ENCODE measurements around the gene RAD54L2.
"Not testable (repeated sequence)": the region's sequence is repeated elsewhere in the genome, so short reads cannot be mapped to it uniquely, and the experiment has no call there.

The RAD54L2 gene, protein sequence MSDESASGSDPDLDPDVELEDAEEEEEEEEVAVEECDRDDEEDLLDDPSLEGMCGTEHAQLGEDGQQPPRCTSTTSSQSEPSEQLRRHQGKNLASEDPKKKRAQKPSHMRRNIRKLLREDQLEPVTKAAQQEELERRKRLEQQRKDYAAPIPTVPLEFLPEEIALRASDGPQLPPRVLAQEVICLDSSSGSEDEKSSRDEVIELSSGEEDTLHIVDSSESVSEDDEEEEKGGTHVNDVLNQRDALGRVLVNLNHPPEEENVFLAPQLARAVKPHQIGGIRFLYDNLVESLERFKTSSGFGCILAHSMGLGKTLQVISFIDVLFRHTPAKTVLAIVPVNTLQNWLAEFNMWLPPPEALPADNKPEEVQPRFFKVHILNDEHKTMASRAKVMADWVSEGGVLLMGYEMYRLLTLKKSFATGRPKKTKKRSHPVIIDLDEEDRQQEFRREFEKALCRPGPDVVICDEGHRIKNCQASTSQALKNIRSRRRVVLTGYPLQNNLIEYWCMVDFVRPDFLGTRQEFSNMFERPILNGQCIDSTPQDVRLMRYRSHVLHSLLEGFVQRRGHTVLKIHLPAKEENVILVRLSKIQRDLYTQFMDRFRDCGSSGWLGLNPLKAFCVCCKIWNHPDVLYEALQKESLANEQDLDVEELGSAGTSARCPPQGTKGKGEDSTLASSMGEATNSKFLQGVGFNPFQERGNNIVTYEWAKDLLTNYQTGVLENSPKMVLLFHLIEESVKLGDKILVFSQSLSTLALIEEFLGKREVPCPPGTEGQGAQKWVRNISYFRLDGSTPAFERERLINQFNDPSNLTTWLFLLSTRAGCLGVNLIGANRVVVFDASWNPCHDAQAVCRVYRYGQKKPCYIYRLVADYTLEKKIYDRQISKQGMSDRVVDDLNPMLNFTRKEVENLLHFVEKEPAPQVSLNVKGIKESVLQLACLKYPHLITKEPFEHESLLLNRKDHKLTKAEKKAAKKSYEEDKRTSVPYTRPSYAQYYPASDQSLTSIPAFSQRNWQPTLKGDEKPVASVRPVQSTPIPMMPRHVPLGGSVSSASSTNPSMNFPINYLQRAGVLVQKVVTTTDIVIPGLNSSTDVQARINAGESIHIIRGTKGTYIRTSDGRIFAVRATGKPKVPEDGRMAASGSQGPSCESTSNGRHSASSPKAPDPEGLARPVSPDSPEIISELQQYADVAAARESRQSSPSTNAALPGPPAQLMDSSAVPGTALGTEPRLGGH (N-terminal part only)

DNA sequence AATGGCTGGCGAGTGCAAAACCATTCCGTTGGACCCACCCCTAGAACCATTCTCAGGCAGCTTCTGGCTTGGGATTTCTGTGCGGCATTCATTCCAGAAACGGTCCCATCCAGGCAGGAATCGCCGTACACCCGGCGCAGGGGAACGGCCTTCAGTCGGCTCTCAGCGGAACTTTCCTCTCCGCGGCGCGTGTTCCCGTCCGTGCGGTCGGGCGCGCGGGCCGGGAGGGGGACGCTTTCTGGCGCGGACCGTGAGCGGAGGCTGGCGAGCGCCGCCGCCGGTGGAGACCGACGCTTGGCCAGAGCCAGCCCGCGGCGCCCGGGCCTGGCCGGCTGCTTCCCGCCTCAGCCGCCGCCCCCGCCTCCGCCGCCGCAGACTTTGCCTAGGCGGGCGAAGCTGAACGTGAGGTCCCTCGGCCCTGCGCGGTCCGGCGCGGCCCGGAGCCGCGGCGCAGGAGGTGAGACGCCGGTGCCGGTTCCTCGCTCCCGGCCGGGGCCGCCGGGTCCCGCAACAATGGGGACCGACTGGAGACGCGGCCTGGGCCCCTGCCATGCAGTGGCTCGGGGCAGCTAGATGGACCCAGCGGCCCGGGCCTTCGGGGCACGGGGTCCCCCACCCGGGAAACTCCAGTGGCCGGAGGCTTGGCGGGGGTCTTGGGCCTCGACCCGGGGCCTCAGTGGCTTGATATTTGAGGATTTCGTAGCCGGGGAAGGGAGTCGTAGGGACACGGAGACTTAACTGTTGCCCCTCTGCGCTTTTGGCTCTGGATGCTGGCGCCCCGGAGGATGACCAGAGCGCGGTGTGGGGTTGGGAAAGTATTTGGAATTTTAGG, at the start of gene RAD54L2:
TSS of gene RAD54L2 (plus strand) at position 261 of the 832 bp plus-strand sequence. CDS start 51,702 bp downstream, outside the sequence.
- DNase-seq = peak; percentile 22

DNA sequence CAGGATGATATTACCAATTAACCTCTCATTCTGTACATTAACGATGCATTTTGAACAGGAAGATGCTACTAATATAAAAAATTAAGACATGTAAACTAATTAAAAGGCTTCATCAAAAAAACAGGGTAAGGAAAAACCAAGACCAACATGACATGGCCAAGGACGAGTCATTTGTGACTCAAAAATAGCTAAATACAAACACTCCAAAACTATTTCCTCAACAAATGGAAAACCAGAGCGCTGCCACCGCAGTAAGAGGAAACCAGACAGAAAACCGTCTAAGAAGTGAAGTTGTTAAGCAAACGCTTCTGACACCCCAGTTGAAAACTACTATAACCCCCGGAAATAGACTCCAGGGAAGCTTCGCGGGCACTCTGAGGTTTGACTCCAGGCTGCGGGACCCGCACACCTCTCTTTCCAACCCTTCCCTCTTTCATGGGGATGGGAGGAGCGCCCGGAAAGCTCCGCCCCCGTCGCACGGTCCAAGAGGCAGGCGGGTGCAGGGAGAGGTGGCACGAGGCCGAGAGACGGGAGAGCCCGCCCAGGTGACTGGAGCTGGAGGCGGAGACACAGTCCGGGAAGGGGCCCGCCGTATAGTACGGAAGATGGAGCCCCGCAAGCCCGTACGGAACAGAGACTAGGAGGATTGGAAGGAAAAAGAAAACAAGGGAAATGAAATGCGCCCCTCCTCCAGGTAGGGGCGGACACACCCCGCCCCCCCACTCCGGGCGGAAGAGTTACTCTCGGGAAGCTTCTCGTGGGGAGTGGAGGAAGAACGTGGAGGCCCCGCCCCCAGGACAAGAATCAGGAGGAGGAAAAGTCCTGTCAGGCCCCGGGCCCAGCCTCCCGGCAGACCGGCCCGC, 39.4 kb upstream of the RAD54L2 start:
- peak; percentile 87 for DNase-seq

DNA sequence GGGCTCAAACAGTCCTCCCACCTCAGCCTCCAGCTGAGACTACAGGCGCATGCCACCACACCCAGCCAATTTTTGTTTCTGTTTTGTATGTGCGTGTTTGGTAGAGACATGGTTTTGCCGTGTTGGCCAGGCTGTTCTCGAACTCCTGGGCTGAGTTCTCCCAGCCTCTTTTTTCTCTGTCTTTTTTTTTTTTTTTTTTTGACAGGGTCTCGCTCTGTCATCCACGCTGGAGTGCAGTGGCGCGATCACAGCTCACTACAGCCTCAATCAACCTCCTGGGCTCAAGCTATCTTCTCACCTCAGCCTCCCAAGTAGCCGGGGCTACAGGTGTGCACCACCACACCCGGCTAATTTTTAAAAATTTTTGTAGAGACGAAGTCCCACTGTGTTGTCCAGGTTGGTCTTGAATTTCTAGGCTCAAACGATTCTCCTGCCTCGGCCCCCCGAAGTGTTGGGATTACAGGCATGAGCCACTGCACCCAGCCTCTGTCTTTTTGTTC, 37.8 kb upstream of the RAD54L2 start:
- no peak for DNase-seq

DNA sequence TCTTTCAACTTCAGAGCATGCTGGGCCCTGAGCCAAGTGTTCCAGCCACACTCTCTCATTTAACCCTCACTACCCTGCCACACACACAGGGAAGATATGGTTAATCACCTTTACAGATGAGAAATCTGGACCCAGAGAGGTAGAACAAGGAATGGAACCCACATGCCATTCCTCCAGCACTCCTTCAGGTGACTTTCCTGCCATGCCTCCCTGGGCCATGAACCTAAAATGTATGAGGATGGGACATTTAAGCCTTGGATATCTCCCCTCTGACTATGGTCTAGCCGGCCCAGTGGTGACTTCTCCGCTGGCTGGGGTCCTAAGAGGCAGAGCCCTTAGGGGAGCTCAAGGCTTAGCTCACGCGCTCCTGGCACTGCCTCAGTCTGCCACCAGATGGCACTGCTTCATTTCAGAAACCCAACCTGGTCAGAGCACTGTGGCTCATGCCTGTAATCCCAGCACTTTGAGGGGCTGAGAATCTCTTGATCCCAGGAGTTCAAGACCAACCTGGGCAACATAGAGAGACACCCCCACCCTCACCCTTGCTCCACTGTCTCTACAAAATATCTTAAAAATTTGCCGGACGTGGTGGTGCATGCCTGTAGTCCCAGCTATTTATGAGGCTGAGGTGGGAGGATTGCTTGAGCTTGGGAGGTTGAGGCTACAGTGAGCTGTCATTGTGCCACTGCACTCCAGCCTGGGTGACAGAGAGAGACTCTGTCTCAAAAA, 36.5 kb upstream of the RAD54L2 start:
- peak; percentile 26 for DNase-seq

DNA sequence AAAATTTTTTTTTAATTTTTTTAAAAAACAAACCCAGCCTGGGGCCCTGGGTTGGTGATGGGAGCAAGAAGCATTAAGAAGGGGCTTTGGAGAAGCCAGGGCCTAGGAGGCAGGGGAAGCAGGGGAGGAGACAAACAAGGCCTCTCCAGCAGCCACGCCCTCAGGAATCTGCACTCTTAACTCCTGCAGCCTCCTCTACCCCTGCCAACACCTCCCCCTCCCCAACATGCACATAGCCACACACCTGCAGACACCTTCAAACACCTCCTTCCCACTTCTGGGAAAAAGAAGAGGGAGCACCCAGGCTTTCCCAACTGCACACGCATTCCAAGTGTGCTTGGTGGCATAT, 36.0 kb upstream of the RAD54L2 start:
- DNase-seq = no peak

DNA sequence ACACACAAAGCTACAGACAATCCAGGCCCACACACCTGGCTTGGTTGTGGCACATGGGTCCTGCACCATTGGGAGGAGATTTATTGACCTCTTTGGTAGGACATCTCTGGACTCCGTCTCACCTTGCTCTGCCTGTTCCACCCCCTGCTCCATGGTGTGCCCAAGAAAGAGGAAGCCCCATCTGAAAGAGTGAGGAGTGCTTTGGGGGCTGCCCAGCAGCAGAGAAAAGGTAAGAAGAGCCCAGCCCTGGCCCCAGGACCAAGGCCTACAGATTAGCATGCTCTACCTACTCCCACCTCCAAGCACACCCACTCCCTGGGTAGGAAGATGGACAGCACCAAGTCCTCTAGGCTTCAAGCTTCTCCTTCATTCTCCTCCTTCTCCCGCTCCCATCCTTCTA, 35.5 kb upstream of the RAD54L2 start:
- DNase-seq = no peak

DNA sequence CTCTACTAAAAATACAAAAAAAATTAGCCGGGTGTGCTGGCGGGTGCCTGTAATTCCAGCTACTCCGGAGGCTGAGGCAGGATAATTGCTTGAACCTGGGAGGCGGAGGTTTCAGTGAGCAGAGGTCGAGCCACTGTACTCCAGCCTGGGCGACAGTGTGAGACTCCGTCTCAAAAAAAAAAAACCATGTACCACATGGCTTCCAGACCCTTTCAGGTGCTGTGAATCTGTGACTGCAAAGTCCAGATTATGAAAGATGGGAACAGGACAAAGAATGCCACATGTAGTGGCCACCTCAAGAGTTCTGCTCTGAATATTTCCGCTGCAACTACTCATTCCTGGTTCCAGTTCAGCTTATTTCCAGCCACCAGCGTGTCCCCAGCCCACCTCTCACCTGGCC, 30.3 kb upstream of the RAD54L2 start:
- no peak for DNase-seq

DNA sequence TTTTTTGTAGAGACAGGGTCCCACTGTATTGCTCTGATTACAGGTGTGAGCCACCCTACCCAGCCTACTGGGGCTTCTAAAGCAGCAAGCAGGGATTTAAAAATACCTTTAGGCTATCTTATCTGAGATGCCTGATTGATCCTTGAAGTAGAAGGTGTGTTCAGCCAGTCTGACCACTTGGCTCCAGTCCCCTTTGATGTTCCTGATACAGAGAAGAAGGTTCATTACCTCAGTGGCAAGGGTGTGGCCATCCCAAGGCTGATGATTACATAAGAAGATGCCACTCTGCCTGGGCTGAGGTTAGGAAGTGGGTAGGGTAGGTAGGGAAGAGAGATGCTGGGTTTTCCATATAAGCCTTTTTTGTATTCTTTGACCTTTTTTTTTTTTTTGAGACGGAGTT, 27.5 kb upstream of the RAD54L2 start:
- no peak for DNase-seq

DNA sequence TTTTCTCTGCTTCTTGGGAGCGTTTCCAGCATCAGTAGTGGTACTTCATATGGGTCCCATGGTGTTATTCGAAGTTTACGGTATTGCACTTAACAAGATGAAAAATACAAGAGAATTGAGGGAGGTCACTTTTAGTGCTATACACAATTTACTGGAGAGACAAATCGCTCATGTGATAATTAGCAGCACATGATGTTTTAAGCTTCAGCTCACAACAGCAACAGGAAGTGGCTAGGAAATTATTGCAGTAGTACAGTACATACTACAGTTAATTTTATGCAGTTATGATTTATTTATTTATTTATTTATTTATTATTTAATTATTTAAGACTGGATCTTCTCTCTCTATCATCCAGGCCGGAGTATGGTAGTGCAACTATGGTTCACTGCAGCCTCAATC, 24.3 kb upstream of the RAD54L2 start:
- DNase-seq = no peak

DNA sequence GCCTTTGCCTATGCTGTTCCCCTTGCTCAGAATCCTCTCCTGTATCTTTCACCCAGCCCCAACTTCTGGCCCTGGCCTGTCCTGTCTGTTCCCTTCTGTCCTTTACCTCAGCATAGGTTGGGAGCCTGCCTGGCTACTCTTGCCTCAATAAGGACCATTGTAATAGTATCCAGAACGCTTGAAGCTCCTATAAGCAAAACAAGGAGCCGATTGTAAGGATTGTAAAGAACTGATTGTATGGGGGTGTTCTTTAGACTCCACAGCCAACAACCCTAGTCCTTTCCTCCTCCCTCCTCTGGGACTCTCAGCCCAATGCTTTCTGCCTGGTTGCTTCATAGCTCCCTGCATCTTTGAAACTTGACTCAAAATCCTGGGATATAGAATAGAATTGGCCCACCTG, 18.7 kb upstream of the RAD54L2 start:
- no peak for DNase-seq

DNA sequence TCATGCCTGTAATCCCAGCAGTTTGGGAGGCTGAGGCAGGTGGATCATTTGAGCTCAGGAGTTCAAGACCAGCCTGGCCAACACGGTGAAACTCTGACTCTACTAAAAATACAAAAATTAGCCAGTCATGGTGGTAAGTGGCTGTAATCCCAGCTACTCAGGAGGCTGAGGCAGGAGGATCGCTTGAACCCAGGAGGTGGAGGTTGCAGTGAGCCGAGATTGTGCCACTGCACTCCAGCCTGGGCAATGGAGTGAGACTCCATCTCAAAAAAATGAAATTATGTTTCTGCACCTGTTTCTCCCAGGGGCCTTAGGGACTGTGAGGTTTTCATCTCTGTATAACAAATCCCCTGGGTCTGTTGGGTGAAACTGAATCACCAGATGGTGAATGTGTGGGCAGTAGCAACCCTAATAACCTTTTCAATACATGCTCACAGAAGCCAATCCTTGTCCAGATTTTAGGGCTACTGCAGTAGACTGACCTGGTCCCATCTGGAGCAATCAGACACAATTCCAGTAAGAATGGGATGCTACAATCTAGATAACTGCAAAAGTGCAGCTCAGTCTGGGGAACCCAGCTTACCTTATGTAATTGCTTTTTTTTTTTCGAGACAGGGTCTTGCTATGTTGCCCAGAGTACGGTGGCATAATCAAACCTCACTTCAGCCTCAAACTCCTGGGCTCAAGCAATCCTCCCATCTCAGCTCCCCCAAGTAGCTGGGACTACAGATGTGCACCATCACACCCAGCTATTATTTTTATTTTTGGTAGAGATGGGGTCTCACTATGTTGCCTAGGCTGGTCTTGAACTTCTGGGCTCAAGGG, 17.4 kb upstream of the RAD54L2 start:
- not testable (repeated sequence) for DNase-seq

DNA sequence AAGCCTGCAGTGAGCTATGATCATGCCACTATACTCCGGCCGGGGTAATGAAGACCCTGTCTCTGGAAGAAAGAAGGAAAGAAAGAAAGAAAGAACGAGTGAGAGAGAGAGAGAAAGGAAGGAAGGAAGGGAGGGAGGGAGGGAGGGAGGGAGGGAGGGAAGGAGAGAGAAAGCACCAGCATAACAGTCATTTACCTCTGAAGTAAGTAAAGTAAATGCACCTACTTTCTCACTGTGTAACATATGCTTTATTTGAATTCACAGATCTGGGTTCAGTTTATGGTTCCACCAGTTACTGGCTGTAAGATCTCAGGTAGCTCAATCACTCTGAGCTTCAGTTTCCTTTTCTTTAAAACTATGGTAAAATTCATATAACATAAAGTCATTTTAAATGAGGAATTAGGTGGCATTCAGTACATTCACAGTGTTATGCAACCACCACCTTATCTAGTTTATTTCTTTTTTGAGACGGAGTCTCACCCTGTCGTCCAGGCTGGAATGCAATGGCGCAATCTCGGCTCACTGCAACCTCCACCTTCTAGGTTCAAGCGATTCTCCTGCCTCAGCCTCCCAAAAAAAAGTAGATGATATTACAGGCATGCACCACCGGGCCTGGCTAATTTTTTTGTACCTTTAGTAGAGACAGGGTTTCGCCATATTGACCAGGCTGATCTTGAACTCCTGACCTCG, 16.1 kb upstream of the RAD54L2 start:
- DNase-seq = no peak

DNA sequence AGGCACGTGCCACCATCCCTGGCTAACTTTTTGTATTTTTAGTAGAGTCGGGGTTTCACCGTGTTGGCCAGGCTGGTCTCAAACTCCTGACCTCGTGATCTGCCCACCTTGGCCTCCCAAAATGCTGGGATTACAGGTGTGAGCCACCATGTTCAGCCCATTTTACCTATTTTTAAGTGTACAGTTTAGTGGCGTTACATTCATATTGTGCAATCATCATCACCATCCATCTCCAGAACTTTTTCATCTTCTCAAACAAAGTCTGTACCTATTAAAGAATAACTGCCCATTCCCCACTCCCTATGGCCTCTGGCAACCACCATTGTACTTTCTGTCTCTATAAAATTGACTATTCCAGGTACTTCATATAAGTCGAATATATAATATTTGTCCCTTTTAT, 13.6 kb upstream of the RAD54L2 start:
- not testable (repeated sequence) for DNase-seq

DNA sequence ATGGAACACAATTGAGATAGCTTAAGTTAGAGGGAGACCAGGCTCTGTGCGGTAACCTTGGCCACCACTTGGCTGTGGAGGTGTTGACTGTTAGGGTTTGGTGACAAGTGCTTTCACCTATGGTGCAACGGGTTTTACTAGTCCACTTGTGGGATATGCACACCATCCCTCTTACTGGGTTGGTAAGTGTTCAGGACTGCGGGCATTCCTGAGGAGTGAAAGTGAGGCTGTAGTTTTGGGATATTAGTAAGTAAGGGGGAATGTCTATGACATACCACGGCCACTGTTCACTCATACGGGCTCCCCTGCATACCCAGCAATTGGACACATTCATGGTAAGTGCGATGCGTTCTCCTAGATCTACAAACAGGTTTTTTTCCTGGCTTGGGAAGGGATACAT, 8.0 kb upstream of the RAD54L2 start:
- DNase-seq = no peak

DNA sequence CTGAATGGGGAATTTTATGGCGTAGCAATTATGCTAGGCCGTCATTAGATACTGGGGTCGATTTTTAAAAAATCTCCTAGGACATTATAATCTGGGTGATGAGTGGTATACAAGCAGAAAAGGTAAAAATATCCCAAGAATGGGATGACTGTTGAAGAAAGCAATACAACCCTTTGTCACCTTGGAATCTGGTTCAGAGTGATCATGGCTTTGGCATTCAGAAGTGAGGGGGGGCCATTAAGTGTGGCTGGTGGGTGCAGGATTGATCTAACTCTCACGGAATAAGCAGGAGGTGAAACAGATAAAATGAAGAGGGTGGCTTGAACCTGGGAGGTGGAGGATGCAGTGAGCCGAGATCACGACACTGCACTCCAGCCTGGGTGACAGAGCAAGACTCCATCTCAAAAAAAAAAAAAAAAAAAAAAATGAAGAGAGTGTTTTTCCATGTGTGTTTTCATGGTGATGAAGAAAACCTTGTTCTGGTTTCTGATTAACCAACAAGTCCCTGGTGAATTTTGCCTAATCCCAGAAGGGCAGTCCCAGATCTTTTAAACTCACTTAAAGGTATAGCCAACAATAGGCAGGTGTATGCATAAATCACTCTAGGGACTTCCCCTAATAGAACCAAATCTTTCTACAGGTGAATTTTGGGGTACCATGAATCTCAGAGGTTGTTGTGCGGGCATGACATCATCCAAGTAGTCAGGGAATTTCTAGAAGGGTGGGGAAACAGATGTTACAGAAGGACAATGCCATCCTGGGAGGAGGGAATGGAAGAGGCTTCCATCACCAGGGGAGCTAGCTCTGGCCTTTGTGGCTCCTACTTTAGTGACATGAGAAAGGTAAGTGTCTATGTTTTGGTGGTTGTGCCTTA, 3.1 kb upstream of the RAD54L2 start:
- no peak for DNase-seq

DNA sequence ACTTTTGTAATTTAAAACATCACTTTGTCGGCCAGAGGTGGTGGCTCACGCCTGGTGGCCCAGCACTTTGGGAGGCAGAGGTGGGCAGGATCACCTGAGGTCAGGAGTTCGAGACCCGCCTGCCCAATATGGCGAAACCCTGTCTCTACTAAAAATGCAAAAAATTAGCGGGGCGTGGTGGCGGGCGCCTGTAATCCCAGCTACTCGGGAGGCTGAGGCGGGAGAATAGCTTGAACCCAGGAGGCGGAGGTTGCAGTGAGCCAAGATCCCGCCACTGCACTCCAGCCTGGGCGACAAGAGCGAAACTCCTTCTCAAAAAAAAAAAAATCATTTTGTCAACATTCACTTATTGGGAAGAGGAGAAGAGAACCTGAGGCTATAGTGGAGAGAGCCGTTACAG, 888 bp upstream of the RAD54L2 start:
- DNase-seq = not testable (repeated sequence)

DNA sequence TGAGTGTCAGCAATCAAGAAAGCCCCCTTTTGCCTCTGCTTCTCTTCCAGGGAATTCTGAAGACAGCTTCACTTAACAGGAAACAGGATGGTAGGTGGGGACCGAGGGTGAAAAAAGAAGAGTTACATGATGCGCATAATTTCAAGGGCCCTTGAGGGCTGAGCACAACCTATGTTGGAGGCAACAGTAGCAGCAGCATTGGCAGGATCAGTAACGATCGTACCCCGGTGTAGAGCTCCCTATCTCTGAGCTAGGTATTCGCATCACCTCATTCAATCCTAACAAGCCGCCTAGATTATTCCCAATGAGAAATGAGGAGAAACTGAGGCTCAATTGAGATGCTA, 432 bp upstream of the RAD54L2 start:
- no peak for DNase-seq

Measured in NCI-H748 treated with DMSO at 0.1 percent for 48 hours (cell line).